ENCODE data around the gene CRIM1. TPM values are rescaled to one million over a fixed set of nuclear protein-coding genes. Genes with fewer than 3 reads are reported as not detected.

CRIM1 gene
- total RNA-seq, 5 donors from 2014 or later (not counting 1 experiment from before 2014, with no cell fraction given): 2.0 to 5.8 (median 4.2) TPM

GRCh38 chr2:36489281-36489680, 133.7 kb downstream of the CRIM1 start:
- Mint-ChIP-seq H3K4me1 (no peaks in the 10 kb centered on the region), H3K4me3 (no peak overlapping the region), H3K9me3 (no peaks in the 10 kb centered on the region), H3K27me3 (no peaks in the 10 kb centered on the region), H3K36me3 (peaks cover 5% of the 10 kb centered on the region), H3K27ac (no peak overlapping the region)
- POLR2A ChIA-PET: no interaction called here
- Histone ChIP-seq H3K27me3 (replicated peaks in 1 of 2; ENCODE audit: control insufficient read depth in 2 of 2, extremely low read depth in 1 of 2, insufficient read depth in 2 of 2, low read length in 1 of 2) (no peaks in the 10 kb centered on the region), H3K4me1 (ENCODE audit: control insufficient read depth in 1 of 2, extremely low read depth in 1 of 2, insufficient read depth in 2 of 2, low read length in 2 of 2) (no peaks in the 10 kb centered on the region), H3K27ac (ENCODE audit: low read length) (no peak overlapping the region), H3K4me3 (ENCODE audit: control insufficient read depth in 1 of 2, extremely low read depth in 1 of 2, low read length in 1 of 2) (no peak overlapping the region), H3K36me3 (ENCODE audit: control insufficient read depth in 2 of 2, extremely low read depth in 1 of 2, insufficient read depth in 1 of 2, low read length in 1 of 2) (no peaks in the 10 kb centered on the region), H3K9me3 (no peaks in the 10 kb centered on the region)
- ATAC-seq (replicated peaks in 1 of 4) (no peak), DNase-seq (no peak)
- CTCF ChIA-PET: interaction anchor here in 1 of 2 donors (1.4 kb wide), 1 partner anchor 164 kb away, joined by 3 read pairs; no protein-coding TSS in a partner anchor
- WGBS (ENCODE audit: insufficient coverage): 43% methylated on average over 1 of the region's 5 CpGs

DNA sequence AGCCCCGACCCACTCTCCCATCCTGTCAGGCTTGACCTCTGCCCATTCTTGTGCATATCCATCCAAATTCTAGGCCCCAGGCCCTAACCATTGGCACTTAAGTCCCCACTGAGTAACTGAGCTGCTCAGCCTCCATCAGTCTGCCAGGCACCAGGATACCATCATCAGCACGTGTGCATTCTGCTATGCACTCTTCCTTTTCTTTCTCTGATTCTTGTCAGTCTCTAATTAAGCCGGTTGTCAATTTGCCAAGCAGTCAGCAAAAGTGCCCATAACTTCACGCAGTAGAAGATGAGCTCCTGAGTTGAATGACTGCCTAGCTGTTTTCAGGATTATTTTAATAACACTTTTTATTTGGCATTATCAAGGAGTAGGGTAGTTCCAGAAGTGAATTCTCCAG, 135.2 kb downstream of the CRIM1 start:
- no peaks in the 10 kb centered on the region for H3K36me3 ChIP-seq (ENCODE audit: control insufficient read depth in 2 of 2, extremely low read depth in 1 of 2, insufficient read depth in 1 of 2, low read length in 1 of 2)
- H3K27ac Mint-ChIP-seq: no peak overlapping the region
- H3K27ac ChIP-seq (ENCODE audit: low read length): no peak overlapping the region
- H3K4me1 ChIP-seq (ENCODE audit: control insufficient read depth in 1 of 2, extremely low read depth in 1 of 2, insufficient read depth in 2 of 2, low read length in 2 of 2): no peaks in the 10 kb centered on the region
- no peak overlapping the region for H3K4me3 Mint-ChIP-seq
- DNase-seq (no peak), ATAC-seq (replicated peaks in 1 of 4) (no peak)
- 95% methylated on average over 3 of the region's 4 CpGs for WGBS (ENCODE audit: insufficient coverage)
- H3K9me3 Mint-ChIP-seq: no peaks in the 10 kb centered on the region
- no peak overlapping the region for H3K4me3 ChIP-seq (ENCODE audit: control insufficient read depth in 1 of 2, extremely low read depth in 1 of 2, low read length in 1 of 2)
- POLR2A ChIA-PET: interaction anchor here in 1 of 2 donors (0.7 kb wide), 1 partner anchor 13 kb away, joined by 3 read pairs; no protein-coding TSS in a partner anchor
- no peaks in the 10 kb centered on the region for H3K4me1 Mint-ChIP-seq
- no peaks in the 10 kb centered on the region for H3K36me3 Mint-ChIP-seq
- H3K9me3 ChIP-seq: no peaks in the 10 kb centered on the region
- no peaks in the 10 kb centered on the region for H3K27me3 Mint-ChIP-seq
- CTCF ChIA-PET: no interaction called here
- no peaks in the 10 kb centered on the region for H3K27me3 ChIP-seq (replicated peaks in 1 of 2; ENCODE audit: control insufficient read depth in 2 of 2, extremely low read depth in 1 of 2, insufficient read depth in 2 of 2, low read length in 1 of 2)

- Histone ChIP-seq H3K36me3 (ENCODE audit: control insufficient read depth in 2 of 2, extremely low read depth in 1 of 2, insufficient read depth in 1 of 2, low read length in 1 of 2) (no peaks in the 10 kb centered on the region), H3K27me3 (replicated peaks in 1 of 2; ENCODE audit: control insufficient read depth in 2 of 2, extremely low read depth in 1 of 2, insufficient read depth in 2 of 2, low read length in 1 of 2) (no peaks in the 10 kb centered on the region), H3K9me3 (no peaks in the 10 kb centered on the region), H3K4me1 (ENCODE audit: control insufficient read depth in 1 of 2, extremely low read depth in 1 of 2, insufficient read depth in 2 of 2, low read length in 2 of 2) (no peaks in the 10 kb centered on the region), H3K27ac (ENCODE audit: low read length) (no peak overlapping the region), H3K4me3 (ENCODE audit: control insufficient read depth in 1 of 2, extremely low read depth in 1 of 2, low read length in 1 of 2) (no peak overlapping the region)
- DNase-seq (no peak), ATAC-seq (replicated peaks in 1 of 4) (no peak)
- POLR2A ChIA-PET: interaction anchor here in 1 of 2 donors (0.6 kb wide), 2 partner anchors 47 to 57 kb away, joined by 3 read pairs; no protein-coding TSS in a partner anchor
- Mint-ChIP-seq H3K9me3 (no peaks in the 10 kb centered on the region), H3K4me1 (no peaks in the 10 kb centered on the region), H3K36me3 (no peaks in the 10 kb centered on the region), H3K27me3 (no peaks in the 10 kb centered on the region), H3K4me3 (no peak overlapping the region), H3K27ac (no peak overlapping the region)
- WGBS (ENCODE audit: insufficient coverage): no CpG with 5 or more reads among the region's 6 CpGs
- CTCF ChIA-PET: no interaction called here
Observed at GRCh38 chr2:36492216-36492945, 136.8 kb downstream of the CRIM1 start.

GRCh38 chr2:36493306-36493705, 137.7 kb downstream of the CRIM1 start:
- no peaks in the 10 kb centered on the region for H3K9me3 ChIP-seq
- H3K4me3 Mint-ChIP-seq: no peak overlapping the region
- H3K27ac Mint-ChIP-seq: no peak overlapping the region
- no peak overlapping the region for H3K4me3 ChIP-seq (ENCODE audit: control insufficient read depth in 1 of 2, extremely low read depth in 1 of 2, low read length in 1 of 2)
- CTCF ChIA-PET: no interaction called here
- ATAC-seq (replicated peaks in 1 of 4) (no peak), DNase-seq (no peak)
- no peaks in the 10 kb centered on the region for H3K4me1 Mint-ChIP-seq
- no peaks in the 10 kb centered on the region for H3K9me3 Mint-ChIP-seq
- no peaks in the 10 kb centered on the region for H3K4me1 ChIP-seq (ENCODE audit: control insufficient read depth in 1 of 2, extremely low read depth in 1 of 2, insufficient read depth in 2 of 2, low read length in 2 of 2)
- H3K27me3 ChIP-seq (replicated peaks in 1 of 2; ENCODE audit: control insufficient read depth in 2 of 2, extremely low read depth in 1 of 2, insufficient read depth in 2 of 2, low read length in 1 of 2): no peaks in the 10 kb centered on the region
- H3K27ac ChIP-seq (ENCODE audit: low read length): no peak overlapping the region
- H3K36me3 ChIP-seq (ENCODE audit: control insufficient read depth in 2 of 2, extremely low read depth in 1 of 2, insufficient read depth in 1 of 2, low read length in 1 of 2): no peaks in the 10 kb centered on the region
- POLR2A ChIA-PET: no interaction called here
- H3K27me3 Mint-ChIP-seq: no peaks in the 10 kb centered on the region
- no peaks in the 10 kb centered on the region for H3K36me3 Mint-ChIP-seq

DNA sequence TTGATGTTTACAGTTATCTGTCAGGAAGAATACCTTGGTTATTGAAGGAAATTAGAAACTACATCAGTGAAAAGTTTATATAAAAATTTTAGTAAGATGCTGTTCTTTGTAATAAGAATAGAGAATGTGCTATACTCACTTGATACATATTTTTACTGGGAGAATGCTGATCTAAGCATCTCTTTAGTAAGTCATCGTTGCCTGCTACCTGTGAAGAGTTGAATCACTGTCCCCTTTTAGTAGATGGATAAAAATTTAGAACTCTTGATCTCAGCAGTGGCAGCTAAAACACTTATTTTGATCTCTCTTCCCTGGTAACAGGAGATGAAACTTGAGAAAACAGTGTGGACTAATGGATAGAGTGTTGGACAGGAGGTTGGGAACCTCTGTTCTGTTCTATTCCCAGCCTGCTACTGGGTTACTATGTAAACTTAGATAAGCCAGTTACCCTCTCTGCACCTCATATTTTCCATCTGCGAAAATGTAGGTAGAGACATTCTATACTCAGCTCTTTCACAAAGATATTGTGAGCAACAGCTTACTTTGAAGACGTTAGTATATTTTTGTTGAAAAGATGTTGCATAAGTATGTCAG, 142.1 kb downstream of the CRIM1 start:
- H3K4me3 Mint-ChIP-seq: no peak overlapping the region
- WGBS (ENCODE audit: insufficient coverage): no CpG with 5 or more reads among the region's 3 CpGs
- ChIA-PET POLR2A (no interaction called here), CTCF (no interaction called here)
- Histone ChIP-seq H3K36me3 (ENCODE audit: control insufficient read depth in 2 of 2, extremely low read depth in 1 of 2, insufficient read depth in 1 of 2, low read length in 1 of 2) (peaks cover 0 to 4% of the 10 kb centered on the region in 2 donors), H3K27me3 (replicated peaks in 1 of 2; ENCODE audit: control insufficient read depth in 2 of 2, extremely low read depth in 1 of 2, insufficient read depth in 2 of 2, low read length in 1 of 2) (no peaks in the 10 kb centered on the region), H3K27ac (ENCODE audit: low read length) (no peak overlapping the region), H3K9me3 (no peaks in the 10 kb centered on the region), H3K4me1 (ENCODE audit: control insufficient read depth in 1 of 2, extremely low read depth in 1 of 2, insufficient read depth in 2 of 2, low read length in 2 of 2) (no peaks in the 10 kb centered on the region), H3K4me3 (ENCODE audit: control insufficient read depth in 1 of 2, extremely low read depth in 1 of 2, low read length in 1 of 2) (no peak overlapping the region)
- H3K4me1 Mint-ChIP-seq: no peaks in the 10 kb centered on the region
- ATAC-seq (replicated peaks in 1 of 4) (no peak), DNase-seq (no peak)
- H3K27ac Mint-ChIP-seq: no peak overlapping the region
- H3K36me3 Mint-ChIP-seq: no peaks in the 10 kb centered on the region
- no peaks in the 10 kb centered on the region for H3K27me3 Mint-ChIP-seq
- no peaks in the 10 kb centered on the region for H3K9me3 Mint-ChIP-seq

- Histone ChIP-seq H3K27ac (ENCODE audit: low read length) (no peak overlapping the region), H3K4me3 (ENCODE audit: control insufficient read depth in 1 of 2, extremely low read depth in 1 of 2, low read length in 1 of 2) (no peak overlapping the region), H3K27me3 (replicated peaks in 1 of 2; ENCODE audit: control insufficient read depth in 2 of 2, extremely low read depth in 1 of 2, insufficient read depth in 2 of 2, low read length in 1 of 2) (no peaks in the 10 kb centered on the region), H3K4me1 (ENCODE audit: control insufficient read depth in 1 of 2, extremely low read depth in 1 of 2, insufficient read depth in 2 of 2, low read length in 2 of 2) (no peaks in the 10 kb centered on the region), H3K9me3 (no peaks in the 10 kb centered on the region), H3K36me3 (ENCODE audit: control insufficient read depth in 2 of 2, extremely low read depth in 1 of 2, insufficient read depth in 1 of 2, low read length in 1 of 2) (peaks cover 0 to 4% of the 10 kb centered on the region in 2 donors)
- no peaks in the 10 kb centered on the region for H3K27me3 Mint-ChIP-seq
- no peak overlapping the region for H3K27ac Mint-ChIP-seq
- ChIA-PET POLR2A (no interaction called here), CTCF (no interaction called here)
- H3K4me1 Mint-ChIP-seq: no peaks in the 10 kb centered on the region
- 100% methylated on average over 2 of the region's 6 CpGs for WGBS (ENCODE audit: insufficient coverage)
- no peak overlapping the region for H3K4me3 Mint-ChIP-seq
- H3K9me3 Mint-ChIP-seq: no peaks in the 10 kb centered on the region
- H3K36me3 Mint-ChIP-seq: no peaks in the 10 kb centered on the region
- DNase-seq: no peak
- ATAC-seq (replicated peaks in 1 of 4): no peak
Observed at GRCh38 chr2:36499128-36499820, 143.7 kb downstream of the CRIM1 start.

Measured in T-cell (primary cell).